Spleen (tissue), 11 donors: ENCODE results near the gene UBASH3B. TPM values are rescaled to one million over a fixed set of nuclear protein-coding genes. Genes with fewer than 3 reads are reported as not detected.

Source experiments
- DNase-seq: peaks from one replicate; pipeline ENCODE4 v3.0.0-alpha.2; 2020
- H3K27ac ChIP-seq, 8 donors: fragments of 200-600 bp; sonication (generic) in 7 of 8; 1 replicate in 4 of 8; 2 replicates in 4 of 8; pipeline versions ENCODE4 v1.5.0 to v1.8.0; 2016 to 2021; ENCODE audit warnings: inconsistent platforms in 4 of 8, mild to moderate bottlenecking in 4 of 8, moderate library complexity in 1 of 8
- H3K27me3 ChIP-seq, 7 donors: fragments of 200-600 bp; sonication (generic) in 6 of 7; replicated peaks in 1 of 7; 1 replicate in 4 of 7; 2 replicates in 3 of 7; pipeline versions ENCODE4 v1.5.0 to v1.8.0; 2016 to 2021; ENCODE audit warnings: inconsistent platforms in 3 of 7, mild to moderate bottlenecking in 1 of 7
- H3K36me3 ChIP-seq, 6 donors: fragments of 200-600 bp; sonication (generic) in 5 of 6; 1 replicate in 4 of 6; 2 replicates in 2 of 6; pipeline versions ENCODE4 v1.5.0 to v1.8.0; 2016 to 2021; ENCODE audit warnings: inconsistent platforms in 2 of 6
- H3K4me1 ChIP-seq, 6 donors: fragments of 200-600 bp; sonication (generic) in 5 of 6; 1 replicate in 3 of 6; 2 replicates in 3 of 6; pipeline versions ENCODE4 v1.5.0 to v1.8.0; 2016 to 2021; ENCODE audit warnings: inconsistent platforms in 3 of 6
- H3K4me3 ChIP-seq, 8 donors: fragments of 200-600 bp; sonication (generic) in 7 of 8; 1 replicate in 4 of 8; 2 replicates in 4 of 8; pipeline versions ENCODE4 v1.5.0 to v1.8.0; 2016 to 2021; ENCODE audit warnings: inconsistent platforms in 4 of 8, mild to moderate bottlenecking in 4 of 8, moderate library complexity in 2 of 8
- H3K9me3 ChIP-seq, 8 donors: fragments of 200-600 bp; sonication (generic) in 7 of 8; 1 replicate in 4 of 8; 2 replicates in 4 of 8; pipeline versions ENCODE4 v1.5.0 to v1.8.0; 2016 to 2021; ENCODE audit warnings: inconsistent platforms in 4 of 8
- CTCF ChIP-seq, 11 experiments: fragments of 200-600 bp in 7 of 11; fragments of 450-650 bp in 4 of 11; sonication (generic) in 4 of 11; IDR thresholded peaks in 8 of 11; conservative IDR thresholded peaks in 3 of 11; 1 replicate in 7 of 11; 2 replicates in 4 of 11; pipeline versions ENCODE4 v1.4.0 to v1.8.0; 2016 to 2021; ENCODE audit warnings: antibody characterized with exemption in 11 of 11, inconsistent platforms in 4 of 11, mild to moderate bottlenecking in 1 of 11
- POLR2A ChIP-seq, 3 donors: fragments of 450-650 bp; IDR thresholded peaks; one replicate each; pipeline ENCODE4 v1.5.1; 2017; ENCODE audit warnings: antibody characterized with exemption in 3 of 3, mild to moderate bottlenecking in 1 of 3
- POLR2AphosphoS5 ChIP-seq, 3 donors: sonication (generic); formaldehyde crosslinking; IDR thresholded peaks; one replicate each; pipeline ENCODE4 v1.5.1; 2017; ENCODE audit warnings: antibody characterized with exemption in 3 of 3
- WGBS, 5 donors: extraction: QIAGEN DNeasy Blood & Tissue Kit in 3 of 5; methylation state at CpG; one replicate each; pipeline versions ENCODE4 v1.1.5 to v1.1.7; 2013 to 2018; 5-methylcytosine and 5-hydroxymethylcytosine counted together
- intact Hi-C: fragments of 100-400 bp; cut with DNase I; formaldehyde crosslinking; loops from one replicate; pipeline ENCODE4 v1.15.0; 2023; ENCODE audit warnings: low total_unique reads
- polyA plus RNA-seq, 3 donors: library from polyadenylated mRNA; stranded (reverse); fragments of 200-250 nt; gene quantifications; one replicate each; pipeline ENCODE4 v1.2.1, GENCODE V29; 2013
- total RNA-seq, 7 donors: library from RNA; depleted of rRNA in 3 of 7; stranded (reverse); fragments of >200 nt in 3 of 7; fragmentation: NEBNext Ultra II Directional in 4 of 7; extraction: Animal tissue kit (Norgen Biotek cat#: 25700) in 4 of 7; gene quantifications; one replicate each; pipeline versions ENCODE4 v1.1.0 to v1.2.1, GENCODE V29; 2016 to 2021
- donor health status: healthy with polysubstance abuse.
- donor health status: DM: no; HTN: no; CAD: no; lungs with moderate emphysema.
- donor health status: DM: no; HTN: no; CAD: no.
- donor health status: Bipolar disorder and iron deficiency.
- donor health status: healthy.
- donor health status: DM: no; HTN: no; CAD: no.
- donor health status: DM: yes; HTN: yes; CAD: no.

The UBASH3B gene
- total and polyA plus RNA-seq, 10 donors: 4.4 to 190 (median 77.9) TPM

DNA sequence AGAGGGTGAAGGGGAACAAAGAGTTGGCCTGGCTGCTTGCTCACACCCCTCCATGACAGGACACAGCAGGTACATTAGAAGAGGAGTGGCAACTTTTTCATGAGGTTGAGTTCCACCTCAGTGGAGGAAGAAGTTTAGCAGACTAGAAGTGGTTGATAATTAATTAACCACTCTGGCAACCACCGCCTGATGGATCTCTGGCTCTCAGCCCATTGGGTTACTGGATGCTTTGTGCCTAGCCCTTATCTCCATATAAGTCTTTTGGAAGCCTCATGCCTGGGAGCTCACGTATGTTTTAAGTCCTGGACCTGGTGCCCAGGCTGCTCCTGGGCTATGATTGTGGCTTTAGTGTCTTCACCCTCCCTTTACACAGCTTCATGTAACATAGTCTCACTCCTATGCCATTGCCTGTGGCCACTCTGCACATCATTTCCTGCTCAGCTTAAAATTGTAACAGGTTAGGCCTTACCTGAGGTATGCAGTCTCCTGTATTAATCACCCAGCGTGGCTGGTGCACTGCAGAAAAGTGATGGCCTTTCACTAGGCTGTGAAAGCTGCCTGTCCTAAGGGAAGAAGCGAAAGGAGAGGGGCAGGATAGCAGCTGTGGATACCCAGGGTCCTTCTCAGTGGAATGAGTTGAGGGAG lies 110.1 kb downstream of the UBASH3B start:
- no peaks in the 10 kb centered on the region for H3K36me3 ChIP-seq
- no peak for DNase-seq
- no peak overlapping the region for H3K27ac ChIP-seq
- peaks cover 0 to 22% (median 4%) of the 10 kb centered on the region in 6 donors for H3K4me1 ChIP-seq
- intact Hi-C loops: no loop called here
- TF ChIP-seq POLR2AphosphoS5 (IDR thresholded peaks at IDR 0.05) (no peak), CTCF (IDR thresholded peaks at IDR 0.05 in 8 of 11, conservative IDR thresholded peaks at IDR 0.05 in 3 of 11) (no peak), POLR2A (IDR thresholded peaks at IDR 0.05) (no peak)
- H3K9me3 ChIP-seq: no peaks in the 10 kb centered on the region
- no peaks in the 10 kb centered on the region for H3K27me3 ChIP-seq
- 81 to 94% (median 86%) methylated on average over 4 of the region's 4 CpGs for WGBS, 5 donors
- no peak overlapping the region for H3K4me3 ChIP-seq

DNA sequence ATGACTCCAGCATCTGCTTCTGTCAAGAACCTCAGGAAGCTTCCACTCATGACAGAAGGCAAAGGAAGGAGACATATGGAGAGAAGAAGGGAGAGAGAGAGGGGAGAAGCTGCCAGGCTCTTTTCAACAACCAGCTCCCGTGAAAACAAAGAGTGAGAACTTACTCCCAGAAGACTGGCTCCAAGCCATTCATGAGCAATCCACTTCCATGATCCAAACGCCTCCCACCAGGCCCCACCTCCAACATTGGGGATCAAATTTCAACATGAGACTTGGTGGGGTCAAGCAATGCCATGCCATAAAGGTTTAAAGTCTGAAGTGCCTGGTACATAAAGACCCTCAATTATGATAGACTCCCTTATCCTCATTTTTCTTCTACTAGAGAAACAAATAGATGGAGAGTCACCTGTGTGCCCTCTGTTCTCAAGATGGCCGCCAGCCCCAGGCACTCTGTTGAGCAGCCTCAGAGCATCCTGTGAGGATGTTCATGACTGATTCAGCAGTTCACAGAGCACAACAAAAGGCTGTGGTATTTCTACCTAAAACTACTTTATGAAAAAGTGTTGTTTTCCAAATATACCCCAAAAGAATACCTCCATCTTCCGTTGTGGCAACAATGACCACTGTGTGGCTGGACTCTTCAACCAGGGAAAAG lies 113.7 kb downstream of the UBASH3B start:
- no peak overlapping the region for H3K27ac ChIP-seq
- peaks cover 0 to 30% (median 4%) of the 10 kb centered on the region in 6 donors for H3K4me1 ChIP-seq
- TF ChIP-seq CTCF (IDR thresholded peaks at IDR 0.05 in 8 of 11, conservative IDR thresholded peaks at IDR 0.05 in 3 of 11): no peak
- TF ChIP-seq POLR2AphosphoS5 (IDR thresholded peaks at IDR 0.05): no peak
- no peak for TF ChIP-seq POLR2A (IDR thresholded peaks at IDR 0.05)
- DNase-seq: no peak
- no peaks in the 10 kb centered on the region for H3K27me3 ChIP-seq
- H3K9me3 ChIP-seq: no peaks in the 10 kb centered on the region
- intact Hi-C loops: no loop called here
- H3K36me3 ChIP-seq: no peaks in the 10 kb centered on the region
- whole genome bisulfite sequencing, 5 donors: 75 to 85% (median 85%) methylated on average over 4 of the region's 4 CpGs
- H3K4me3 ChIP-seq: no peak overlapping the region

GRCh38 chr11:122772945-122773344 lies 117.4 kb downstream of the UBASH3B start:
- WGBS, 5 donors: 77 to 89% (median 79%) methylated on average over 6 to 7 of the region's 7 CpGs
- no peak overlapping the region for H3K4me3 ChIP-seq
- DNase-seq: no peak
- H3K27ac ChIP-seq: peak overlapping the region in 1 of 8 donors; percentile 9
- H3K27me3 ChIP-seq: no peaks in the 10 kb centered on the region
- TF ChIP-seq POLR2A (IDR thresholded peaks at IDR 0.05): no peak
- no peak for TF ChIP-seq POLR2AphosphoS5 (IDR thresholded peaks at IDR 0.05)
- no peak for TF ChIP-seq CTCF (IDR thresholded peaks at IDR 0.05 in 8 of 11, conservative IDR thresholded peaks at IDR 0.05 in 3 of 11)
- H3K36me3 ChIP-seq: peaks cover 0 to 17% (median 5%) of the 10 kb centered on the region in 6 donors
- H3K9me3 ChIP-seq: no peaks in the 10 kb centered on the region
- peaks cover 8 to 59% (median 25%) of the 10 kb centered on the region in 6 donors for H3K4me1 ChIP-seq
- intact Hi-C loops: no loop called here

DNA sequence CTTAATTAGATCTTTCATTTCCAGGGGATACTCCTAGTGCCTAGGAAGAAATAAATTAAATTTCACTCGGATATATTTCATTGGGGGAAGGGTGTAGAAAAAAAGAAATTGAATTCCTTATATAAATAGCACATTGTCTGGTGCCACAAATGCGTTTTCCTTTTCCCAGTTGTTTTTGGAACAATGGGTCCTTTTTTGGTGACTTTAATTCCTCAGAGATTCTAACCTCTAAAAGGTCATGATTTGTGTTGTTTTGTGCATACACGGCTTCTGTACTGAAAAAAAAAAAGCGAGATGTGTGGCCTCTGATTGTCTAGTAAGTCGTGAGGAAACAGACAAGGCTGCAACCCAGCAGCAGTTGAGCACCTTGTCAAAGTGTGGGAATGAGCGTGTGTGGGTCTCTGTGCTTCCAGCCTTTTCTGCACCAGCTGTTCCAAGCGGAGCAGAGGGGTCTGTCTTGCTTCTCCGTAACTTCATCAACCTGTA lies 118.3 kb downstream of the UBASH3B start:
- Histone ChIP-seq H3K9me3 (no peaks in the 10 kb centered on the region), H3K4me1 (peaks cover 8 to 68% (median 30%) of the 10 kb centered on the region in 6 donors), H3K27ac (peak overlapping the region in 1 of 8 donors; percentile 14), H3K27me3 (no peaks in the 10 kb centered on the region), H3K4me3 (no peak overlapping the region), H3K36me3 (peaks cover 0 to 26% (median 7%) of the 10 kb centered on the region in 6 donors)
- TF ChIP-seq POLR2AphosphoS5 (IDR thresholded peaks at IDR 0.05): no peak
- no peak for TF ChIP-seq POLR2A (IDR thresholded peaks at IDR 0.05)
- TF ChIP-seq CTCF (IDR thresholded peaks at IDR 0.05 in 8 of 11, conservative IDR thresholded peaks at IDR 0.05 in 3 of 11): no peak
- intact Hi-C loops: no loop called here
- WGBS, 5 donors: 74 to 87% (median 82%) methylated on average over 8 of the region's 8 CpGs
- DNase-seq: no peak
